ENCODE data around the gene SETD2. TPM values are rescaled to one million over a fixed set of nuclear protein-coding genes. Genes with fewer than 3 reads are reported as not detected.

Gene SETD2
- total and polyA plus RNA-seq, 4 donors: 7.6 to 37.6 (median 19.0) TPM

DNA sequence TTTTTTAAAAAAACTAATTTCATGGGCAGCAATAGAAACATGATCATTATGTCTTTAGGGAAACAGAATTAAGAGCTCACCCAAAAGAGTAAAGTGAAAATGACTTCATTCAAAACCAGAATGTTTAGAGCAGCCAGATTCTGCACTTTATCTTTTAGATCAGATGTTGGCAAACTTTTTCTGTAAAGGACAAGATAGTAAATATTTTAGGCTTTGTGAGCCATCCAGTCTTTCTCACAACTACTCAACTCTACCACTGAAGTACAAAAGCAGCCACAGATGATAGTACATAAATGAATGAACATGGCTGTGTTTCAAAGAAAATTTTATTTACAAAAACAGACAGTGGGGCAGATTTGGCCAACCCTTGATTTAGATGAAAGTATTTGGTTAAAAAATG, 84.5 kb downstream of the SETD2 start:
- no peaks in the 10 kb centered on the region for H3K27me3 ChIP-seq (ENCODE audit: control insufficient read depth in 4 of 4, insufficient read depth in 4 of 4, low read length in 3 of 4)
- no peak overlapping the region for H3K9ac ChIP-seq (ENCODE audit: low read depth in 1 of 2, low read length in 2 of 2)
- TF ChIP-seq FOXA1 (IDR thresholded peaks at IDR 0.05): no peak
- no peak for TF ChIP-seq NR2F2 (IDR thresholded peaks at IDR 0.05)
- TF ChIP-seq, protein P1, sequence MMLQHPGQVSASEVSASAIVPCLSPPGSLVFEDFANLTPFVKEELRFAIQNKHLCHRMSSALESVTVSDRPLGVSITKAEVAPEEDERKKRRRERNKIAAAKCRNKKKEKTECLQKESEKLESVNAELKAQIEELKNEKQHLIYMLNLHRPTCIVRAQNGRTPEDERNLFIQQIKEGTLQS (IDR thresholded peaks at IDR 0.05): no peak
- TF ChIP-seq, protein P2, sequence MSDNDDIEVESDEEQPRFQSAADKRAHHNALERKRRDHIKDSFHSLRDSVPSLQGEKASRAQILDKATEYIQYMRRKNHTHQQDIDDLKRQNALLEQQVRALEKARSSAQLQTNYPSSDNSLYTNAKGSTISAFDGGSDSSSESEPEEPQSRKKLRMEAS (IDR thresholded peaks at IDR 0.05): no peak
- no peak for TF ChIP-seq HNF4G (IDR thresholded peaks at IDR 0.05)
- TF ChIP-seq SP1 (IDR thresholded peaks at IDR 0.05): no peak
- no peak overlapping the region for H3K4me3 ChIP-seq (ENCODE audit: low read depth in 1 of 3, low read length in 3 of 3)
- H3K4me1 ChIP-seq (ENCODE audit: control insufficient read depth in 4 of 4, insufficient read depth in 4 of 4, low read length in 3 of 4): no peaks in the 10 kb centered on the region
- no peaks in the 10 kb centered on the region for H3K9me3 ChIP-seq (ENCODE audit: control insufficient read depth in 4 of 4, low read length in 3 of 4)
- H3K36me3 ChIP-seq (ENCODE audit: control insufficient read depth in 4 of 4, insufficient read depth in 3 of 4, low read depth in 1 of 4, low read length in 3 of 4): peaks cover 4 to 43% (median 38%) of the 10 kb centered on the region in 4 donors
- H3K27ac ChIP-seq (ENCODE audit: low read depth in 1 of 2, low read length in 2 of 2): no peak overlapping the region
- DNase-seq (ENCODE audit: low spot score): no peak

DNA sequence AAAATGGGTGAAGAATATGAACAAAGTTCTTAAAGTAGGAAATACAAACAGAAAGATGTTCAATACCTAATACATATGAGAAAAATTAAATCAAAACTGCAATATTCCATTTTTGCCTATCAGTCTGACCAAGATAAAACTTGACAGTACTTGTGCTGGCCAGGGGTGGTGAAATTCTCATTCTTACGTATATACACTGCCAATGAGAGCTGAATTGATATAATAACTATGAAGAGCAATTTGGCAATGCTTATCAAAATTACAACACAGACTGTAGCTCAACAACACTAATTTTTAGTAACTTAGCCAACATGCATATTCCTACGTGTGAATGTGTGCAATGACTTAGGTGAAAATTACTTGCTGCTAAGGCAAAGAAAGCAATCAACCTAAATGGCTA, 90.2 kb downstream of the SETD2 start:
- DNase-seq (ENCODE audit: low spot score): no peak
- Histone ChIP-seq H3K27ac (ENCODE audit: low read depth in 1 of 2, low read length in 2 of 2) (no peak overlapping the region), H3K9ac (ENCODE audit: low read depth in 1 of 2, low read length in 2 of 2) (no peak overlapping the region), H3K4me1 (ENCODE audit: control insufficient read depth in 4 of 4, insufficient read depth in 4 of 4, low read length in 3 of 4) (no peaks in the 10 kb centered on the region), H3K27me3 (ENCODE audit: control insufficient read depth in 4 of 4, insufficient read depth in 4 of 4, low read length in 3 of 4) (no peaks in the 10 kb centered on the region), H3K9me3 (ENCODE audit: control insufficient read depth in 4 of 4, low read length in 3 of 4) (no peaks in the 10 kb centered on the region), H3K4me3 (ENCODE audit: low read depth in 1 of 3, low read length in 3 of 3) (no peak overlapping the region), H3K36me3 (ENCODE audit: control insufficient read depth in 4 of 4, insufficient read depth in 3 of 4, low read depth in 1 of 4, low read length in 3 of 4) (peaks cover 3 to 23% (median 11%) of the 10 kb centered on the region in 4 donors)
- TF ChIP-seq YY1 (IDR thresholded peaks at IDR 0.05) (no peak), SP1 (IDR thresholded peaks at IDR 0.05) (no peak), FOXA1 (IDR thresholded peaks at IDR 0.05) (no peak), HNF4G (IDR thresholded peaks at IDR 0.05) (no peak), JUND (IDR thresholded peaks at IDR 0.05) (no peak), GABPA (IDR thresholded peaks at IDR 0.05 in 1 of 2, conservative IDR thresholded peaks at IDR 0.05 in 1 of 2) (no peak), RAD21 (IDR thresholded peaks at IDR 0.05) (no peak), FOXA2 (IDR thresholded peaks at IDR 0.05) (no peak), EGR1 (IDR thresholded peaks at IDR 0.05; ENCODE audit: low read depth in 2 of 2) (no peak), NR2F2 (IDR thresholded peaks at IDR 0.05) (no peak), HNF4A (conservative IDR thresholded peaks at IDR 0.05) (no peak), RXRA (IDR thresholded peaks at IDR 0.05) (no peak), TAF1 (conservative IDR thresholded peaks at IDR 0.05) (no peak)
- TF ChIP-seq, protein P3, sequence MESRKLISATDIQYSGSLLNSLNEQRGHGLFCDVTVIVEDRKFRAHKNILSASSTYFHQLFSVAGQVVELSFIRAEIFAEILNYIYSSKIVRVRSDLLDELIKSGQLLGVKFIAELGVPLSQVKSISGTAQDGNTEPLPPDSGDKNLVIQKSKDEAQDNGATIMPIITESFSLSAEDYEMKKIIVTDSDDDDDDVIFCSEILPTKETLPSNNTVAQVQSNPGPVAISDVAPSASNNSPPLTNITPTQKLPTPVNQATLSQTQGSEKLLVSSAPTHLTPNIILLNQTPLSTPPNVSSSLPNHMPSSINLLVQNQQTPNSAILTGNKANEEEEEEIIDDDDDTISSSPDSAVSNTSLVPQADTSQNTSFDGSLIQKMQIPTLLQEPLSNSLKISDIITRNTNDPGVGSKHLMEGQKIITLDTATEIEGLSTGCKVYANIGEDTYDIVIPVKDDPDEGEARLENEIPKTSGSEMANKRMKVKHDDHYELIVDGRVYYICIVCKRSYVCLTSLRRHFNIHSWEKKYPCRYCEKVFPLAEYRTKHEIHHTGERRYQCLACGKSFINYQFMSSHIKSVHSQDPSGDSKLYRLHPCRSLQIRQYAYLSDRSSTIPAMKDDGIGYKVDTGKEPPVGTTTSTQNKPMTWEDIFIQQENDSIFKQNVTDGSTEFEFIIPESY (IDR thresholded peaks at IDR 0.05): no peak
- TF ChIP-seq, protein P2 (IDR thresholded peaks at IDR 0.05): no peak
- TF ChIP-seq, protein P4, sequence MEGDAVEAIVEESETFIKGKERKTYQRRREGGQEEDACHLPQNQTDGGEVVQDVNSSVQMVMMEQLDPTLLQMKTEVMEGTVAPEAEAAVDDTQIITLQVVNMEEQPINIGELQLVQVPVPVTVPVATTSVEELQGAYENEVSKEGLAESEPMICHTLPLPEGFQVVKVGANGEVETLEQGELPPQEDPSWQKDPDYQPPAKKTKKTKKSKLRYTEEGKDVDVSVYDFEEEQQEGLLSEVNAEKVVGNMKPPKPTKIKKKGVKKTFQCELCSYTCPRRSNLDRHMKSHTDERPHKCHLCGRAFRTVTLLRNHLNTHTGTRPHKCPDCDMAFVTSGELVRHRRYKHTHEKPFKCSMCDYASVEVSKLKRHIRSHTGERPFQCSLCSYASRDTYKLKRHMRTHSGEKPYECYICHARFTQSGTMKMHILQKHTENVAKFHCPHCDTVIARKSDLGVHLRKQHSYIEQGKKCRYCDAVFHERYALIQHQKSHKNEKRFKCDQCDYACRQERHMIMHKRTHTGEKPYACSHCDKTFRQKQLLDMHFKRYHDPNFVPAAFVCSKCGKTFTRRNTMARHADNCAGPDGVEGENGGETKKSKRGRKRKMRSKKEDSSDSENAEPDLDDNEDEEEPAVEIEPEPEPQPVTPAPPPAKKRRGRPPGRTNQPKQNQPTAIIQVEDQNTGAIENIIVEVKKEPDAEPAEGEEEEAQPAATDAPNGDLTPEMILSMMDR (IDR thresholded peaks at IDR 0.05; ENCODE audit: low read depth, low read length, missing input control): no peak
- TF ChIP-seq, protein P1 (IDR thresholded peaks at IDR 0.05): no peak
- TF ChIP-seq, protein P5, sequence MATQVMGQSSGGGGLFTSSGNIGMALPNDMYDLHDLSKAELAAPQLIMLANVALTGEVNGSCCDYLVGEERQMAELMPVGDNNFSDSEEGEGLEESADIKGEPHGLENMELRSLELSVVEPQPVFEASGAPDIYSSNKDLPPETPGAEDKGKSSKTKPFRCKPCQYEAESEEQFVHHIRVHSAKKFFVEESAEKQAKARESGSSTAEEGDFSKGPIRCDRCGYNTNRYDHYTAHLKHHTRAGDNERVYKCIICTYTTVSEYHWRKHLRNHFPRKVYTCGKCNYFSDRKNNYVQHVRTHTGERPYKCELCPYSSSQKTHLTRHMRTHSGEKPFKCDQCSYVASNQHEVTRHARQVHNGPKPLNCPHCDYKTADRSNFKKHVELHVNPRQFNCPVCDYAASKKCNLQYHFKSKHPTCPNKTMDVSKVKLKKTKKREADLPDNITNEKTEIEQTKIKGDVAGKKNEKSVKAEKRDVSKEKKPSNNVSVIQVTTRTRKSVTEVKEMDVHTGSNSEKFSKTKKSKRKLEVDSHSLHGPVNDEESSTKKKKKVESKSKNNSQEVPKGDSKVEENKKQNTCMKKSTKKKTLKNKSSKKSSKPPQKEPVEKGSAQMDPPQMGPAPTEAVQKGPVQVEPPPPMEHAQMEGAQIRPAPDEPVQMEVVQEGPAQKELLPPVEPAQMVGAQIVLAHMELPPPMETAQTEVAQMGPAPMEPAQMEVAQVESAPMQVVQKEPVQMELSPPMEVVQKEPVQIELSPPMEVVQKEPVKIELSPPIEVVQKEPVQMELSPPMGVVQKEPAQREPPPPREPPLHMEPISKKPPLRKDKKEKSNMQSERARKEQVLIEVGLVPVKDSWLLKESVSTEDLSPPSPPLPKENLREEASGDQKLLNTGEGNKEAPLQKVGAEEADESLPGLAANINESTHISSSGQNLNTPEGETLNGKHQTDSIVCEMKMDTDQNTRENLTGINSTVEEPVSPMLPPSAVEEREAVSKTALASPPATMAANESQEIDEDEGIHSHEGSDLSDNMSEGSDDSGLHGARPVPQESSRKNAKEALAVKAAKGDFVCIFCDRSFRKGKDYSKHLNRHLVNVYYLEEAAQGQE (IDR thresholded peaks at IDR 0.05): no peak
- WGBS: 92% methylated on average over 2 of the region's 2 CpGs
